Stimulated activated CD8-positive, alpha-beta memory T cell treated with anti-CD3 and anti-CD28 coated beads, Interleukin-15, amount 100 ng/mL, for 24 hours (primary cell): ENCODE results near the gene CYP2A13.
"Not testable (repeated sequence)": the region's sequence is repeated elsewhere in the genome, so short reads cannot be mapped to it uniquely, and the experiment has no call there.

Source experiments
- DNase-seq: peaks from one replicate; pipeline ENCODE4 v3.0.0-alpha.2; 2020; ENCODE audit warnings: low read depth

The CYP2A13 gene

GRCh38 chr19:41088151-41088550, at the start of gene CYP2A13:
Gene CYP2A13 (plus strand): TSS chr19:41088451. CDS start chr19:41088472, 21 bp downstream.
- DNase-seq = no peak

GRCh38 chr19:41039806-41040205, 48.4 kb upstream of the CYP2A13 start:
- no peak for DNase-seq

- DNase-seq = not testable (repeated sequence)
Measured at GRCh38 chr19:41045095-41045494, 43.2 kb upstream of the CYP2A13 start.

- DNase-seq = no peak
Measured at GRCh38 chr19:41050426-41050825, 37.8 kb upstream of the CYP2A13 start.

- DNase-seq = not testable (repeated sequence)
Measured at GRCh38 chr19:41052162-41052561, 36.1 kb upstream of the CYP2A13 start.

GRCh38 chr19:41053331-41053730, 34.9 kb upstream of the CYP2A13 start:
- DNase-seq = not testable (repeated sequence)

- no peak for DNase-seq
Measured at GRCh38 chr19:41064974-41065569, 23.2 kb upstream of the CYP2A13 start.

GRCh38 chr19:41076286-41076685, 12.0 kb upstream of the CYP2A13 start:
- DNase-seq = no peak

GRCh38 chr19:41083516-41083915, 4.7 kb upstream of the CYP2A13 start:
- DNase-seq = no peak

- no peak for DNase-seq
Measured at GRCh38 chr19:41085748-41086415, 2.4 kb upstream of the CYP2A13 start.

- no peak for DNase-seq
Measured at GRCh38 chr19:41089959-41090358, 1.7 kb downstream of the CYP2A13 start.

GRCh38 chr19:41095703-41096102, 7.5 kb downstream of the CYP2A13 start:
- no peak for DNase-seq

- no peak for DNase-seq
Measured at GRCh38 chr19:41096353-41096752, 8.1 kb downstream of the CYP2A13 start.

GRCh38 chr19:41097302-41097701, 9.1 kb downstream of the CYP2A13 start:
- DNase-seq = no peak

- no peak for DNase-seq
Measured at GRCh38 chr19:41098762-41099161, 10.5 kb downstream of the CYP2A13 start.

- not testable (repeated sequence) for DNase-seq
Measured at GRCh38 chr19:41102210-41102609, 14.0 kb downstream of the CYP2A13 start.

GRCh38 chr19:41106177-41106576, 17.9 kb downstream of the CYP2A13 start:
- no peak for DNase-seq

- DNase-seq = no peak
Measured at GRCh38 chr19:41111296-41111695, 23.0 kb downstream of the CYP2A13 start.

- DNase-seq = no peak
Measured at GRCh38 chr19:41111750-41112295, 23.6 kb downstream of the CYP2A13 start.

GRCh38 chr19:41112728-41113290, 24.6 kb downstream of the CYP2A13 start:
- no peak for DNase-seq

- no peak for DNase-seq
Measured at GRCh38 chr19:41114132-41114531, 25.9 kb downstream of the CYP2A13 start, which contains the start of gene CYP2F1. Gene CYP2F1 (plus strand): TSS chr19:41114432. CDS start chr19:41116189, 1,757 bp downstream.

- no peak for DNase-seq
Measured at GRCh38 chr19:41116261-41116660, 28.0 kb downstream of the CYP2A13 start.
